Activated T-cell treated with anti-CD3 and anti-CD28 coated beads, Interleukin-2, amount 50 U/mL, for 1 hour (primary cell): ENCODE data around the gene ELL2.
A peak's percentile ranks its signal among the peaks of the same experiment; 100 is the strongest.

Source experiments
- DNase-seq: peaks from one replicate; pipeline ENCODE4 v3.0.0-alpha.2; 2020

The ELL2 gene

DNA sequence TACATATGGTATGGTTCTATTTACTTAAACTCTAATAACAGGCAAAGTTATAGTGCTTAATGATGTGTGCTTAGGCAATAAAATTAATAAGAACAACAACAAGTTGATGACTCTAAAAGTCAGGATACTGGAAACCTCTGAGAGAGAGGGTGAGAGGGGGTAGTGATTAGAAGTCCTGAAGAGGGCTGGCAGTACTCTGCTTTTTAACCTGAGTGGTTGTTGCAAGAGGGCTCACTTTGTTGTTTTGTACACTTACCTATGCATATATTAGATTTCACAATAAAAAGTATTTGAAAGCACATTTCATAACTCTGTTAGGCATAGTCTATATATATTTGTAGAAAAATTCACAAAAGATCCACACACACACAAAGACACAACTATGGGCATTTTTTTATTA lies 21.4 kb upstream of the ELL2 start:
- DNase-seq, result no peak

DNA sequence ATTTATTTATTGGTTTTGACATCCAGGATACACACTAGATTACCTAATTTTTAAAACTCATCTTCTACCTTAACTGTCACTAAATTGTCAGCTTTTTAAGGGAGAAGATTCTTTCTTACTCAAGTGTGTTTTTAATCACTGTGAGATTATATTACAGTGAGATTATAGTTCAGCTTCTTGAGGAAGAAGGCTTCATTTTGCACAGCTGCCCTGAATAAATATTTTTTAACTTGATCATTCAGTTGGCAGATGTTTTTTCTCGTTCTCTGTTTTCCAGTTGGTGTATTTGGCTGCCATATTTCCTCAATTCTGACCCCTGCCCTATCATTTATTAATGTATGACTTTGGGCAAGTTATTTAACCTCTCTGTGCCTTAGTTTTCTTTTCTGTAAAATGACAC lies 15.0 kb upstream of the ELL2 start:
- no peak for DNase-seq

DNA sequence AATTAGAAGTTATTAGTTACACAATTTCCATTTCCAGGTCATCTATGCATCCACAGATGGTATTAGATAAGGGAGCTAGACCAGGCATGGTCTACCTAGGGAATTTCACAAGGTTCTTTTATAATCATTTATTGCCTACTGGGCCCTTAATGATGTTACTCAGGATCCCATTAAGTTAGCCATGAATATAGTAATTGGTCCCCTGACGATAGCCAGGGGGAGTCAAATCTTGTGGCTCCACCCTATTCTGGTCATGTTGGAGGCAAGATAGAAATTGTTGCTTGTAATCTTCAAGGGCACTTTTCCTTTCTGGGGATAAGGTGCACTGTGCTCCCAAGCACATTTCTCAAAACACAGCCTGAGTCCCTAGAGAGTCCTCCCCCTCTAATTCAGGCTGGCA lies 14.1 kb upstream of the ELL2 start:
- DNase-seq, result no peak

DNA sequence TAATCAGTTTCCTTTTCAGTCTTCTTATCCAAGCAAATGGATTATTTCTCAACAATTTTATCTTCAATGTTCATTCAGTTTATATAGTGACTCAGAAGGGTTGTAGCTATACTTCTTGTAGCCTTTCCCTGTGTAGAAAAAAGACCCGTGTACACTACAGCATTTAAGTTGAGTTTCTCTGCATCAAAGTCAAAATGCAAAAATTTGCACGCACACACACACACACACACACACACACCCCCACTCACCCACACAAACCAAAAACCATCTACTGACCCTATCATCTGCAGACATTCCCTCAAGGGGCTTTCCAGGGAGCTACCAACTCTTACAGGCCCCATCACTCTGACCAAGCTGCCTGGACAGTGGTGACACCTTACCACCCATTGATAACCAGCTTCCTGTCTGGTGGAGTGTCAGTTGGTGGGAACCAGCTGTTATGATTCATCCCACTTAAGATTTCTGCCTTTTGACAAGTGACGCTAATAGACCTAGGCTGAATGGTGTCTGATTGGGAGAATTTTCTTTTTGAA lies 12.2 kb upstream of the ELL2 start:
- no peak for DNase-seq

DNA sequence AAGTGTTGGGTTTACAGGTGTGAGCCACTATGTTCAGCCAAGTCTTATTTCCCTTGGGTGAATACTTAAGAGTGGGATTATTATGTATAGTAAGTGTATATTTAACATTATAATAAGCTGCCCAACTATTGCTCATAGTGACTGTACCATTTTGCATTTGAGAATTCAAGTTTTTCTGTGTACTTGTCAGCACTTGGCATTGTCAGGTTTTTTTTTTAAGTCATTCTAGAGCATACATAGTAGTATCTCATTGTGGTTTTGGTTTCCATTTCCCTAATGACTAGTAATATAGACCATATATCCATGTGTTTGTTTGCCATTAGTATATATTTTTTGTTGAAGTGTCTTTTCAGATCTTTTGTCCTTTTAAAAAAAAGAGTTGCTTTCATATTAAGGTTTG lies 10.5 kb upstream of the ELL2 start:
- DNase-seq, result no peak

DNA sequence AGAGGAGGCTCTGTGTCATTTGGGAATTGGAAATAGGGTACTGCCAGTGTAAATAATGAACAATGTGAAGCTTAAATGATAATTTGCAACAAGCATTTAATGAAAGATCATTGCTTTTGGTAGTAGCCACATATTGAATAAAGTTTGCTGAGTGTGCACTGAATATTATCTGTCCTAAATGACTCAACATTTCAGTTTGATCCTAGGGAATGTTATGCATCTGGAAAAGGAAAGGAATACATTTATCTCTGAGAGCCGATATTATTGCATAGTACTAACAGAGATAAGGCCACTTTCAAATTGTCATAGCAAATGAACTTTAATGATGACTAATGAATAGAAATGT lies 8.7 kb upstream of the ELL2 start:
- DNase-seq, result no peak

DNA sequence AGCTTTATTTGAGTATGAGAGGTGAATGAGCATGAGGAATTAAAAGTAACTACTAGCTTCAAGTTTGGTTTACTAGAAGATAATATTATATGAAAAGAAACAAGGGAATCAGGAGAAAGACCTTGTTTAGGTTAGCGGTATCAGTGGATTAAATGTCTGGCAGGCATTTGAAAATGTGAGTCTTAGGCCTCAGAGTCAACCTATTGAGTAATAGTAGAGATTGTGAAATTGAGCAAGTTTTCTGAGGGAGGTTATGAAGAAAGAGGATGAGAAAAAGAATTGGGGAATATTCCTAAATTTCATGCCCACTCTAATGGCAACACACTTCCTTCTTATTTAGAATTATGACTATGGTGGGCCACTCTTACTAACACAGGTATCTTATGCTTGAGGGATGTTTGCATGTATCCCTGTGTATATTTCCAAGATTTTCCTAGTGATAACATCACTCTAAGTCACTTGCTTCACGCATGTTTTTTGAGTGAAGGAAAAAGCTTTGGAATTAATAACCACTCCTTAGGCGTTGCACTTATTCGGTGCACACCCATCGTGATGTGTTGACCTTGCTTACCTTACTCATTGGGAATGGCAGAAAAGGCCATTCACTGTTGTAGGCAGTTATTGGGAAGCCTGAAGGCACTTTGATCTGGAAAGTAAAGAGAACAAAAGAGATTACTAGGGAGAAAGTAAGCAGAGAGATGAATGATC lies 8.2 kb upstream of the ELL2 start:
- no peak for DNase-seq

DNA sequence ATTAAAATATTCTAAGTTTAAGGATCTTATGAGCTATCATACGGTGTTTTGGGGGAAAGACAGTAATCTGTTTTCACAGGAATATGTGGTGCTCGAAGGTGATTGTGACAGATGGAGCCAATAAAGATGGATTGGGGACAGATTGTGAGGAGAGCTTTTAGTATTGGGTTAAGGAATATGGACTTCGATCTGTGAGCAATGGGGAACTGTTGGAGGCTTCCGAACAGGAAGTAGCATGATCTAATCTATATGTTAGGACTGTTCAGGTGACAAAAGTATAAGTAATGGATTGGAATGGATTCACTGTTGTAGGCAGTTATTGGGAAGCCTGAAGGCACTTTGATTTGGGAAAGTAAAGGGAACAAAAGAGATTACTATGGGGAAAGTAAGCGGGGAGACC lies 7.4 kb upstream of the ELL2 start:
- DNase-seq, result no peak

DNA sequence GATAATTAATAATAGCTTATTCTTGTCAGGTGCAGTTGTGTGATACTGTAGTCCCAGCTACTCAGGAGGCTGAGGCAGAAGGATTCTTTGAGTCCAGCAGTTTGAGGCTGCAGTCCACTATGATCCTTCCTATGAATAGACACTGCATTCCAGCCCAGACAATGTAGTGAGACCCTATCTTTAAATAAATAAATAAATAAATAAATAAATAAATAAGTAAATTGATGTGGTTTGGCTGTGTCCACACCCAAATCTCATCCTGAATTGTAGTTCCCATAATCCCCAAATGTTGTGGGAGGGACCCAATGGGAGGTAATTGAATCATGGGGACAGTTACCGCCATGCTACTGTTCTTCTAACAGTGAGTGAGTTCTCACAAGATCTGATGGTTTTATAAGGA lies 5.6 kb upstream of the ELL2 start:
- DNase-seq, result no peak

DNA sequence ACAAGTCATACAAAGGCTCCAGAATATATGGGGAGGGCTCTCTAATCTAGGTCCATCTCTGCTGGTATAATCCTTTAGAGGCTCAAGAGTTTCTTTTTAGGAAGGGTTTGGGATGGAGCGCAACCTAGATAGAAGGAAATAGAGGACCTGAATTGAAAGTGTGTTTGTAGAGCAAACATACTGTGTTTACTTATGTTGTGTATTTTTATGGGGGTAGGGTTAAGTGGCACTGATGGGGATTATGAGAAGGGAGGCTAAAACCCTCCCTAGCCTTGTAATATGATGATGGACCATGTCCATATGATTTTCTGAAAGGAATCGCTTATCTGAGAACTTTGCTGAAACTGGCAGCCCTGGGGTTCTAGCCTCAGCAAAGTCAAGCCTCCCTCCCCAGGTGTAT lies 4.4 kb upstream of the ELL2 start:
- no peak for DNase-seq

DNA sequence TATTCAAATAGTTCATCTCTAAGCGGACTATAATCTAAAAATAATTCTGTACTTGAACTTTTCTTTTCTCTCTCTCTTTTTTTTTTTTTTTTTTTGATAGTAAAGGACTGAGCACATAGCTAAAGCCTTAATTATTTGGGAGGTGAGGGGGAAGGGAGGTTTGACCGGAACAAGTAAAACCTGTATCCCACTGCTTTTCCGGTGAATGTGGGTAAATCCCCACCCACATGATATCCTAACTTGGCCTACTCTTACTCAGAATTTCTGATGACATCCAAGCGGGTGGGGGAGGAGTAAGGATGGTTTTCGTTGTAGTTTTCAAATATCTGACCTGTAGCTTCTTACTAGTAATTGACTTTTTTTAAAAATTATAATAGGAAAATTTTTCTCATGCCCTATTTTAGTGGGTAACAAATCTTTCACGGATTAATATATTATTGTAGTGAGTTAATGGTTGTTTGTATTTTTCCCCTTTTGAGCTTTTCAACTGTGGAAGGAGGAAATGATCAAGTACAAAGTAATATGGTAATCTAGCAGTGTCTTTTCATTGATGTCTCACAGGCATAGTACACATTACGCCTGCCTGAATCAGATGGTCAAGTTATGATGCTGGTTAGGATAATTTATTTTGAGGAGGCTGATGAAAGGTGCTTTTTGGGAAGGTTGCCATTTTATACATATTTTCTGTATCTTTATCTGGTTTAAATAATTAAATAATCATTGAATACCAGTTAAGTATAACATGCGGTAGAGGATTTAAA lies 2.2 kb upstream of the ELL2 start:
- DNase-seq, result no peak

DNA sequence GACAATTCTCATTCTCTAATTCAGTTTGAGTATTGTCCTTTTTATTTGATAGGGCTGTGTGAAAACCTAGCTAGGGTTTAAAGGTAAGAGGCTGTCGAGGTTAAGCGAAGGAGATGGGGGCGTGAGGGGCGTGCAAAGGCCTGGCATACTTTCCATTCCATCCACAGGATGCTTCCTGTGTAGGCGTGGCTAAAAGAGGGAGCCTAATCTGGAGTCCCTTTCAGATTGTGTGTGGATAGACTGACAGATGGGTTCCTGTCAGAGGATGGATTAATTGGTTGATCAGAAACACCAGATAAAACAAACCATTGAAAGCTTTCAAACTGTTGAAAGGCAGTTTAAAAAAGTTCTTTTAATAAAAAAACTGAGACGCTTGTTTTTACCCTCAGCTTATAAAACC lies 1.1 kb upstream of the ELL2 start:
- no peak for DNase-seq

DNA sequence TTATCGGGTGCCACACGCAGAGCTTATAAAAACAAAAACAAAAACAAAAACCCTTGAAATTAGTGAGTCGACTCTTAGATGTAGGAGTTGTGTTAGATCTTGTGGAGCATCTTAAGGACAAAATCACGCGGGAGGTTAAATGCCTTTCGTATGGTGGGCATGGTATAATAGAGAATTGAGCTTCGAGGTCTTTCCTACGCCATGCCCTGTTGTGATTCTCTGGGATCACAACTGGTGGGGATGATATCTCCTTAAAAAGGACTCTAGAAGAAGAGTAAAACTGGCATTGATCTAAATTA lies 773 bp upstream of the ELL2 start:
- DNase-seq, result no peak

DNA sequence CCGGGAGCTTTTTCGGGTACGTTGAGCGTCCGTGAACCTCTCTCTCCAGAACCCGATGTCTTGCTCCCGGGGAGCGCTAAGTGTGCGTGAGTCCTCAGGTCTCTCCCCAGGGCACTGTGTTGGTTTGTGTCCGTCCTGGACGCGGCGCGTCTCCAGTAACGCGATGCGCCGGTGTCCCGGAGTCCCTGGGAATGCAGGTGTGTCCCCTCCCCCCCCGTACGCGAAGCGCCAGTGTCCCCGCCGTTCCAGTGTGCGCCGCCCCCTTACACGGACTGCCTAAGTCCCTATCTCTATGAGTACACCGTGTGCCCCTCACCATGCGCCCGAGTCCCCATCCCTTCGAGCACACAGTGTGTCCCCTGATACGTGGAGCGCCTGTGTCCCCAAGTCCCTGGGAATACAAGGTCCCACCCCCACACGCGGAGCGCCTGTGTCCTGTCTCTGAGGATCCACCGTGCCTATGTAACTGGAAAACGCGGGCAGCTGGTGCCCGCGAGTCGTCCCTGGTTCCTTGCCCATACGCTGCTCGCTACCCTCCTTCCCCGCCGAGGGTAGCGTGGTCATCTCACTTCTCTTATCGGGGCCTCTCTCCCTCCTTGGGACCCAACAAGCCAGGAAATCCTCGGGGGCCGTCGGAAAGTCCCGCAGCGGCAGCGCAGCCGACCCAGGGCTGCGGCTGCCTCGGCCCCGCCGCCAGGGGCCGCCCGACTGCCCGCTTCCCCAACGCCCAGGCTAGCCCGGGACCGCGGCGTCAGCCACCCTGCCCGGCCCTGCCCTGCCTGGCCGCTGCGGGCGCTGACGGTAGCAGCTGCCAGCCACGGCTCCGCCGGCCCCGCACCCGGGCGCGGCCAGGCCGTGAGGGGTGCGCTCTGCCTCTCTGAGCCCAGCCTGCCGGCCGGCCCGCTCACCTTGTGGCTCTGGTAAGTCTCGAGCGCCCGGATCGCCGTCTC lies 709 bp downstream of the ELL2 start:
- peak; percentile 78 for DNase-seq

DNA sequence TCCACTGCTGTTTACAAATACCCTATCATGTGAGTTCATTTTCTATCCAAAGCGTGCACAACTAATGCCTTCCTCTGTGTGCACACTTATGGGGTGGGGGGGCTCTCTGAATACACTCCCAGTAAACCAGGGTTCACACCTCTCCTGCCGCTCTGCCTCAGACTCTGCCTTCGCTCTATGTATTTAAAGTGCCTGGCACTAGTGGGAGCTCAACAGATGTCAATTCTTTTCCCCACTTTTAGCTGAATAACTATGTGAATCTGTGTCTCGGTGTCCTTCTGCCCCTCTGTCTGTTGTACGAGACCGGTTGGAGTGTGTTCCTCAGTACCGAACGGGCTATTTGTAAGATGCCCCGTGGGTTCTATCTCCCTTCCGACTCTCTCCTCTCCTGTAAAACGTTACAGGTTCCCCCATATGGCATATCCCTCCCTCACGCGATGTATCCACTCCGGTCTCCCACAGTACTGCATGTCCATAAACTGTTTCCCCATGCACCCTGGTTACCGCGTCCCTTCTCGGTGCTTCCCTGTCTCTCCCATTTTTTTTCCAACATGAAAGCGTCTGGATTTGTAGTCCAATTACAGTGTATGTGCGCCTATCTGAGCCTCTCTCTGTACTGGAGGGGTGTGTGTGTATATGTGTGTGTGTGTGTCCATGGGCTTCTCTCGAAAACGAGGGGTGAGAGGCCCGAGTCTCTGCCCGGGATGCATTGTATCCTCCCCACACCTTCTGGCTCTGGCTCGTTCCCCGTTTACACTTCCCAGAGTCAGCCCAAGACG lies 1.6 kb downstream of the ELL2 start:
- DNase-seq, result no peak

DNA sequence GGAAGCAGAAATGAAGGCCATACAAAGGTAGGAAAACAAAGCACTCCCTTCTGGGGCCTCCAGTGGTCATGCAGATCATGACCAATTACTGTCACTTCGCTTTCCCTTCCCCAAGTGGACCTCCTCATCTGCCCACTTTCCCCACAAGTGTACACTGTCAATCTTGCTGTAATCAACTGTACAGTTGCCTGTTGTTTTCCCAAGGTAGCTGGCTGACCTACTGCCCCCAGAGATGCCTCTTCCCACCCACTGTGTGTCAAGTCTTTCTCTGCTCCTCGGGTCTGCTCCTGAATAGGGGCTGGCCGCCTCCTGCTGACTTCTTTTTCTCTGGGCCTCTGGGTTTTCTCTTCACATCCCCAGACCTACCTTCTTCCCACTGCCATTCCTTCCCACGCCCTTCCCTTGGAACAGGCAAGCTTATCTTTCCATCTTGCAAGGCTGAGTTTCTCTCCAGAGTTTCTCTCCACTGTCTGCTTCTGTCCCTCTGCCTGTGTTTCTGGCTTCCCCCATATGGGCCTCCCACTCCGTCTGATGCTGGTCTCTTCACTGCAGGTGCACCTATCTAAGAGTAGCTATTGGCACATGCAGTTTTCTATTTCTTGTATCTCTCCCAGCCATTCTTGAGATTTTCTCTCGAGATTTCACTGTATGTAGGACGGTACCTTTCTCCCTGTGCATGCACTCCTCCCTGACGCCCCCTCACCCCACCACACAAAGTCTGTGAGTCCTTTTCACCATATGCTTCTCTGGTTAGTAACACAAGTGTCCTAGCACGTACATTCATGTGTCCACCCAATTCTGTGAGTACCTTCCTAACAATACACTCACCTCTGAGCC lies 2.4 kb downstream of the ELL2 start:
- no peak for DNase-seq

DNA sequence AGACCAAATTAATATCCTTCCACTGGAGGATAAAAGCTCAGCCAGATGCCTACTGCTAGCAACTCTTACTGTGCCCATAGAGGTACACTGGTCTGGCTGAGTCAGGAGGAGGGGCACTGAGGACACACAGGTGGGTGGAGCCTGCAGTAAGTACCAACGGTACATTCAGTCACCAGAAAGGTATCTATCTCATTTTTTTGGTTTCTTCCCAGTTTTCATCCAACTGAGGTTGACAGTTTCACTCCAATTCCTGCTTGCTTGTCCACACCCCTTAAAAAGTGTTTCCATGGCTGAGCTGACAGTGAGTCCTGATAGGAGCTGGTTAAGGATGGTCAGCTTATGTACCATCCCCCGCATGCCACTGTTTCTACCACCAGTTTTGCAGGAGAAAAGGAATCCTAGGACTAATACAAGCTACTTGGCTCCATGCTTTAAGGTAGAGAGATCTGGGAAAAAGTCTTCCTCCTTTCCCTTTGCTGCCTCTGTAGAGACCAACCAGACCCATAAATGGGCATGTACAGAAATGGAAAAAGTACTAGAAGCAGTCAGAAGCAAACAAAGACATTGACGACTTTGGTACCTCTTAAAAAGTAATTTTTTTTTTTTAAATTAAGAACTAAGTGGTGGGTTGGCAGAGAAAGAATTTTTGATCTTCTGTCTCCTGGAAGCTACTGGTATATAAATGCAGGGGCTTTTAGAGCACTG lies 3.2 kb downstream of the ELL2 start:
- no peak for DNase-seq

DNA sequence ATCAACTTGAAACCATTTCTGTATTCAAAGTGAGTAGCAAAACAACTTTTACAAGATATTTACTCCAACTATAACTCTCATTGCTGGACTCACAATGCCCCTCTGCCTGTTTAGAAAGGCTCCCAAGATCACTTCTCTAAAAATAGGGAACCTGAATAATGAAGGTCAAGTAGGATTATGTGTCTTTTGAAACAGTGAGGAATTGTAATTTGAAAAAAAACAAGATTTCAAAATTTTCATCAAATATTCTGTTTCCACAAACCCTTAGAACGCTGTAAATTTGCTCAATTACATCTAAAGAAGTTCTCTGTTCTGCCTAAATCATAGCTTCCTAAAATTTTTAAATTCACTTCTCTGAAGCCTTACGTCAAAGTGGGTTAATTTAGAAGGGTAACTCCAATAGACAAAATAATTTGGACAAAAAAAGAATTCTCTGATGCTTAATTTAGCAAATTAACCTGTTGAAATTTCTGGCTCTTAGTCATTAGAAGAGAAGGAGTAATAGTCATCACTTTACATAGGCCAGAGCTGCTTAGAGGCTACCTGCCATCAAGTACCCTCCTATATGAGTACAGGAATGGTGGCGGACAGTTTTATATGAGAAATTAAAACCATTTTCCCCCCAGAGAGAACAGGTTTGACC lies 4.0 kb downstream of the ELL2 start:
- no peak for DNase-seq

DNA sequence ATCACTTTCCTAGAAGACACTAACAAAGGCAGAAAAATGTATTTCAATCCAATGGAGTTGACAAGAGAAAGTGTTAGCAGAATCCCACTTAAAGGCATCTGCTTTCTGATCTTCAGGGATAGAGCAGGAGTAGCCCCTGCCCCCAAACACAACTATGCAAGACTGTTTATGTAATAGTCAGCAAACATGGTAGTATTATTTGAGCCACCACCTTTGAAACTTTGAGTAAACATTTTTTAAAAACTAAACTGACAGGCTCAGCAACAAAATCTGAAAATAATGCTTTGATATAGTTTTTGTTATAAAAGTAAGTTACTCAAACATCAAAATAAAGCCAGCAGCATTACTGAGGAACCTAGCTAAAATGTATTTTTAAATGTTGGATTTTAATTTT lies 4.8 kb downstream of the ELL2 start:
- DNase-seq, result no peak

DNA sequence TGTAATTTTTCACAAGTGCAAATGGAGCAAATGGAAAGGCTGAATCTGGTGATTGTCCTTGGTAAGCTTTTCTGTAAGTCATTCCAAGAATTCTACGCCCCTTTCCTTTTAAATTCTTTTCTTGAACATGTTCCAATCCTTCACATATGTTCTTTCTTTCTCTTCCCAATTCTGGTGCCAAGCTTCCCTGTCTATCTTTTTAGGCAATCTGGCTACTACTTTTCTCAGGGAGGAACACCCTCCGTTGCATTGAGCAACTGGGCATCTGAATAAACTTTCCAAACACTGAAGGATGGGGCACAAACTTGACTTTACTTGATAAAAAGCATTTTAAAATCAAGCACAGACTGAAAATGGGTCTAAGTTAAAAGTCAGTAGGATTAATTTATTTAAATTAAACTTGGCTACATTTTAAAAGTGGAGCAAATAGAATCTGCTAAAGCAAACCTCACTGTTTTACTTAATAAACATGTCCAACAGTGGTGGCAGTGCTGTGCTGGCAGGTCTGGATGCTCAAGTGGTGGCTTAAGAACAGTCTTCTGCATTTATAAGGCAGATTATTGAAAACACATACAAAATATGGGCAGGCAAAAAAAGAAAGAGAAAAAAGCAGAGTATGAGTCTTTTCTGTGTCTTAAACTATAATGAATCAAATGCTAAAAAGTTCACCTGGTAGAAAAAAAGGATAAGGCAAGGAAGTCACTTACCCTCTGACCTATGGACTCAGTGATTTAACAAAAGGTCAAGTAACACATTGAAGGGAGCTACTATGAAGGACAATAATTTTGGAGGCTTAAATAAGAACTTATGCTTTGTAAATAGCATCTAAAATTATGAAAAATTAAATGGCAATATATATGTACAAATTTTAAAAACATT lies 5.4 kb downstream of the ELL2 start:
- no peak for DNase-seq
